ENCODE data around the gene FGF19. TPM values are rescaled to one million over a fixed set of nuclear protein-coding genes. Genes with fewer than 3 reads are reported as not detected.

FGF19 gene
- total RNA-seq, 2 donors from 2014 or later = 0.37 to 0.40 TPM

DNA sequence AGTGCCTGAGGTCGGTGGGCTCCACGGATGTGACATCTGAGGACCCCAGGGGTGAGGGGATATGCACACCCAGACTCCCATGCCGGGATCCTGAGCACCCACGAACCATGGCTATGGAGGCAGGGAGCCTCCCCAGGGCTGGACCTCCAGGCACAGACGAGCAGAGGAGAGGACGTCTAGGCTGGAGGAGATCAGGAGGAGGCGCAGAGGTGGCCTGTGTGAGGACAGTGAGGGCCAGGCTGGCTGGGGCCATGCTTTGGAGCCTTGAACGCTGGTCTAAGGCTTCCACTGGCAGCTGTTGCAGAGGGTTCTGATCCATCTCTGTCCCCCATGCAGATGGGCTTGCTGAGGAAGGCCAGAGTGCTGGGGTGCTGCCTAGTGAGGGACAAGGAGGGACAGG, 42.3 kb upstream of the FGF19 start:
- peak; percentile 57 for DNase-seq
- Histone ChIP-seq H3K4me3 (ENCODE audit: low read length) (no peak overlapping the region), H3K27ac (ENCODE audit: low read depth, low read length) (no peak overlapping the region), H3K9me3 (ENCODE audit: control insufficient read depth, low read length) (no peaks in the 10 kb centered on the region), H3K27me3 (ENCODE audit: control insufficient read depth, insufficient read depth, low read length, poor library complexity, severe bottlenecking) (no peaks in the 10 kb centered on the region), H3K36me3 (ENCODE audit: control insufficient read depth, insufficient read depth, low read length) (no peaks in the 10 kb centered on the region), H3K4me1 (ENCODE audit: control insufficient read depth, insufficient read depth, low read length) (no peaks in the 10 kb centered on the region), H3K9ac (ENCODE audit: extremely low read depth, low read length, poor library complexity, severe bottlenecking) (no peak overlapping the region)
- Mint-ChIP-seq H3K4me3 (no peak overlapping the region), H3K36me3 (ENCODE audit: low read depth) (no peaks in the 10 kb centered on the region), H3K27me3 (ENCODE audit: insufficient read depth) (peaks cover 2% of the 10 kb centered on the region), H3K4me1 (peaks cover 7% of the 10 kb centered on the region), H3K9me3 (no peaks in the 10 kb centered on the region), H3K27ac (no peak overlapping the region)
- 88 to 89% methylated on average over 5 to 8 of the region's 8 CpGs for WGBS, 2 experiments (ENCODE audit: insufficient coverage in 1 of 2, insufficient read length in 1 of 2)
- TF ChIP-seq CTCF (conservative IDR thresholded peaks at IDR 0.05) = no peak

DNA sequence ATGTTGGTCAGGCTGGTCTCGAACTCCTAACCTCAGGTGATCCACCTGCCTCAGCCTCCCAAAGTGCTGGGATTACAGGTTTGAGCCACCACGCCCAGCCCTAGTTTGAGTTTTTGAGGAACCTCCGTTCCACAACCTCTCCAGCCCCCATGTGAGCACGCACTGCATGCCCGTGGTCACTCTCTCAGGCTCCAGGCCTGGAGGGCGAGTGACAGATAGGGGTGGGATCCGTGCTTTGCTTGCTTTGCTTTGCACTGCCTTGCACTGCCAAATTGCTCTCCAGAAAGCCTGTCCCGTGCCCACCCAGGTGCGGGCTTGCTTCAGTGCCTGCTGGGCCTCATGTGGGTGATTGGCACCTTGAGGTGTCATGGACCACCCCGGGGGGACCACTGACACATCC, 41.4 kb upstream of the FGF19 start:
- 91 to 96% methylated on average over 7 to 10 of the region's 10 CpGs for WGBS, 2 experiments (ENCODE audit: insufficient coverage in 1 of 2, insufficient read length in 1 of 2)
- TF ChIP-seq CTCF (conservative IDR thresholded peaks at IDR 0.05) = no peak

GRCh38 chr11:69744435-69744834, 40.6 kb upstream of the FGF19 start:
- Histone ChIP-seq H3K4me3 (ENCODE audit: low read length) (no peak overlapping the region), H3K27ac (ENCODE audit: low read depth, low read length) (no peak overlapping the region), H3K27me3 (ENCODE audit: control insufficient read depth, insufficient read depth, low read length, poor library complexity, severe bottlenecking) (no peaks in the 10 kb centered on the region), H3K9ac (ENCODE audit: extremely low read depth, low read length, poor library complexity, severe bottlenecking) (no peak overlapping the region), H3K36me3 (ENCODE audit: control insufficient read depth, insufficient read depth, low read length) (no peaks in the 10 kb centered on the region), H3K4me1 (ENCODE audit: control insufficient read depth, insufficient read depth, low read length) (no peaks in the 10 kb centered on the region), H3K9me3 (ENCODE audit: control insufficient read depth, low read length) (no peaks in the 10 kb centered on the region)
- Mint-ChIP-seq H3K4me3 (no peak overlapping the region), H3K27me3 (ENCODE audit: insufficient read depth) (peaks cover 2% of the 10 kb centered on the region), H3K27ac (peak overlapping the region; percentile 33), H3K36me3 (ENCODE audit: low read depth) (no peaks in the 10 kb centered on the region), H3K4me1 (peaks cover 5% of the 10 kb centered on the region), H3K9me3 (peaks cover 1% of the 10 kb centered on the region)
- peak; percentile 90 for DNase-seq
- 61 to 69% methylated on average over 6 to 7 of the region's 7 CpGs for WGBS, 2 experiments (ENCODE audit: insufficient coverage in 1 of 2, insufficient read length in 1 of 2)
- TF ChIP-seq CTCF (conservative IDR thresholded peaks at IDR 0.05) = no peak

More for the DNA sequence above, 41.4 kb upstream of the FGF19 start:
- peak; percentile 43 for DNase-seq
- Mint-ChIP-seq H3K27me3 (ENCODE audit: insufficient read depth) (peaks cover 2% of the 10 kb centered on the region), H3K9me3 (no peaks in the 10 kb centered on the region), H3K27ac (no peak overlapping the region), H3K4me1 (peaks cover 6% of the 10 kb centered on the region), H3K4me3 (no peak overlapping the region), H3K36me3 (ENCODE audit: low read depth) (no peaks in the 10 kb centered on the region)
- H3K9me3 ChIP-seq (ENCODE audit: control insufficient read depth, low read length) = no peaks in the 10 kb centered on the region
- H3K9ac ChIP-seq (ENCODE audit: extremely low read depth, low read length, poor library complexity, severe bottlenecking) = no peak overlapping the region
- H3K4me3 ChIP-seq (ENCODE audit: low read length) = no peak overlapping the region
- H3K36me3 ChIP-seq (ENCODE audit: control insufficient read depth, insufficient read depth, low read length) = no peaks in the 10 kb centered on the region
- no peaks in the 10 kb centered on the region for H3K4me1 ChIP-seq (ENCODE audit: control insufficient read depth, insufficient read depth, low read length)
- H3K27me3 ChIP-seq (ENCODE audit: control insufficient read depth, insufficient read depth, low read length, poor library complexity, severe bottlenecking) = no peaks in the 10 kb centered on the region
- no peak overlapping the region for H3K27ac ChIP-seq (ENCODE audit: low read depth, low read length)

Data from endodermal cell (in vitro differentiated cells).